WTC11 (cell line): ENCODE data around the gene MITD1.

Source experiments
- GABPB1 ChIP-seq: sonication (generic); formaldehyde crosslinking; IDR thresholded peaks from 2 replicates; pipeline ENCODE4 v1.8.1; 2023; ENCODE audit warnings: mild to moderate bottlenecking, missing genetic modification reagents
- JUN ChIP-seq: sonication (generic); formaldehyde crosslinking; IDR thresholded peaks from 2 replicates; pipeline ENCODE4 v1.8.0; 2023; ENCODE audit warnings: mild to moderate bottlenecking, missing genetic modification reagents
- NFYB ChIP-seq: sonication (generic); formaldehyde crosslinking; conservative IDR thresholded peaks from 2 replicates; pipeline ENCODE4 v1.8.0; 2022; ENCODE audit warnings: low read depth, missing genetic modification reagents
- TEAD4 ChIP-seq: sonication (generic); formaldehyde crosslinking; IDR thresholded peaks from 2 replicates; pipeline ENCODE4 v1.8.0; 2022; ENCODE audit warnings: mild to moderate bottlenecking, missing genetic modification reagents
- ZBTB21 ChIP-seq: sonication (generic); formaldehyde crosslinking; IDR thresholded peaks from 2 replicates; pipeline ENCODE4 v1.8.1; 2023; ENCODE audit warnings: mild to moderate bottlenecking, missing genetic modification reagents, borderline replicate concordance
- ZNF121 ChIP-seq: sonication (generic); formaldehyde crosslinking; IDR thresholded peaks from 2 replicates; pipeline ENCODE4 v1.8.0; 2023; ENCODE audit warnings: missing genetic modification reagents
- ZNF416 ChIP-seq: fragments of 250-450 bp; sonication (Bioruptor Pico); IDR thresholded peaks from 2 replicates; pipeline ENCODE4 v1.9.0; 2021; ENCODE audit warnings: mild to moderate bottlenecking, inconsistent platforms
- TF ChIP-seq, protein P1 (sequence below): sonication (generic); formaldehyde crosslinking; IDR thresholded peaks from 2 replicates; pipeline ENCODE4 v1.8.0; 2022; ENCODE audit warnings: mild to moderate bottlenecking, missing genetic modification reagents
- TF ChIP-seq, protein P2 (sequence below): fragments of 200-600 bp; IDR thresholded peaks from 2 replicates; pipeline ENCODE4 v1.8.0; 2022; ENCODE audit warnings: antibody characterized with exemption
- TF ChIP-seq, protein P3 (sequence below): sonication (generic); formaldehyde crosslinking; IDR thresholded peaks from 2 replicates; pipeline ENCODE4 v1.8.1; 2022; ENCODE audit warnings: low read depth, mild to moderate bottlenecking, moderate library complexity, missing genetic modification reagents, borderline replicate concordance
- TF ChIP-seq, protein P4 (sequence below): sonication (generic); formaldehyde crosslinking; IDR thresholded peaks from 2 replicates; pipeline ENCODE4 v1.8.0; 2022; ENCODE audit warnings: mild to moderate bottlenecking, missing genetic modification reagents

DNA sequence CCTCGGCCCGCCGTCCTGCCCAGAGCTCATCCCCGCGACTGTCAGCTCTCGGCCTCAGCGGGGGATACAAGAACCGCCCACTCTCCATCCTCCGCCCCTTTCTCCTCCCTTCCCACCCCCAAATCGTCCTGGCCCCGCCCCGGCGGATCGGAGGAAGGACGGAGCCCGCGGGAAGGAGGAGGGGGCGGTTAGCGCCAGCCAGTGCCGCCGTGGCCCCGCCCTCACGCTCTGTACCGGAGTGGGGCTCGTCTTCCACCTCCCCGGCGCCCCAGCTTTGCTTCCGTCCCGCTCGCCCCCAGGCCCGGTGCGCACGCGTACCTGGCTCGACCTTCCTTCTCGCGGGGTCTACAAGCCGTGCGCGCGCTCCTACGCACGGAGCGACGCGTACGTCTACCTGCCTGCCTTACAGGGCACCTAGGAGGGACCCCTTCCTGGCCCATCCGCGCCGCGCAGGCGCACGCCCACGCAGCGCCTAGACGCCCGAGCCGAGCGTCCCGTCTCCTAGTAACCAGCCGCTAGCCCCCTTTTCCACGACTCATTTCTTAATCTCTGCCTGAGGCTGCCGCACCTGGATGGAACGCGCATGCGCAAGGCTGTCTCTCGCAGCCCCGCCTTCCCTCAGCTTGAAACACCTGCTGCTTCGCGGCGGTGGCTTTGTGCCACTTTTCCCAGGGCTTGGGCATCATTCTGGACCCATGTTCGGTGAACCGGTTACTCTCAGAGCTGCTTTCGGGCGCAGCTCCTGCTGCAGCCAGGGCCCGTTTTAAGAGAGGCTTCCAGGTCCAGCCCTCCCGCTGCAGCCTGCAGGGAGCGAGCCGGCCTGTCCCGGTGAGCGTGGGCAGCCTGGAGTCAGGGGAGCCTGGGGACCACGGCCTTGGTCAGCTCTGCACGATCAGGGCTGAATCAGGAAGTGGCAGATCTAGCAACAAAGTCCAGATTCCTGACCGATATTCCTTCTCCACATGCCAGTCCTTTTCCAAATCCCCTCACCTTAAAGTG is 39.4 kb downstream of the MITD1 start, which contains the start of gene C2orf15:
- TF ChIP-seq JUN, result no peak
- TF ChIP-seq ZBTB21 (CRISPR knock-in tag), result peak; percentile 57; the same call in 1 of the 2 replicates
- TF ChIP-seq, protein P1, sequence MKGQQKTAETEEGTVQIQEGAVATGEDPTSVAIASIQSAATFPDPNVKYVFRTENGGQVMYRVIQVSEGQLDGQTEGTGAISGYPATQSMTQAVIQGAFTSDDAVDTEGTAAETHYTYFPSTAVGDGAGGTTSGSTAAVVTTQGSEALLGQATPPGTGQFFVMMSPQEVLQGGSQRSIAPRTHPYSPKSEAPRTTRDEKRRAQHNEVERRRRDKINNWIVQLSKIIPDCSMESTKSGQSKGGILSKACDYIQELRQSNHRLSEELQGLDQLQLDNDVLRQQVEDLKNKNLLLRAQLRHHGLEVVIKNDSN, result peak; percentile 18; the same call in 1 of the 2 replicates
- TF ChIP-seq, protein P2, sequence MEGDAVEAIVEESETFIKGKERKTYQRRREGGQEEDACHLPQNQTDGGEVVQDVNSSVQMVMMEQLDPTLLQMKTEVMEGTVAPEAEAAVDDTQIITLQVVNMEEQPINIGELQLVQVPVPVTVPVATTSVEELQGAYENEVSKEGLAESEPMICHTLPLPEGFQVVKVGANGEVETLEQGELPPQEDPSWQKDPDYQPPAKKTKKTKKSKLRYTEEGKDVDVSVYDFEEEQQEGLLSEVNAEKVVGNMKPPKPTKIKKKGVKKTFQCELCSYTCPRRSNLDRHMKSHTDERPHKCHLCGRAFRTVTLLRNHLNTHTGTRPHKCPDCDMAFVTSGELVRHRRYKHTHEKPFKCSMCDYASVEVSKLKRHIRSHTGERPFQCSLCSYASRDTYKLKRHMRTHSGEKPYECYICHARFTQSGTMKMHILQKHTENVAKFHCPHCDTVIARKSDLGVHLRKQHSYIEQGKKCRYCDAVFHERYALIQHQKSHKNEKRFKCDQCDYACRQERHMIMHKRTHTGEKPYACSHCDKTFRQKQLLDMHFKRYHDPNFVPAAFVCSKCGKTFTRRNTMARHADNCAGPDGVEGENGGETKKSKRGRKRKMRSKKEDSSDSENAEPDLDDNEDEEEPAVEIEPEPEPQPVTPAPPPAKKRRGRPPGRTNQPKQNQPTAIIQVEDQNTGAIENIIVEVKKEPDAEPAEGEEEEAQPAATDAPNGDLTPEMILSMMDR, result no peak
- TF ChIP-seq, protein P3, sequence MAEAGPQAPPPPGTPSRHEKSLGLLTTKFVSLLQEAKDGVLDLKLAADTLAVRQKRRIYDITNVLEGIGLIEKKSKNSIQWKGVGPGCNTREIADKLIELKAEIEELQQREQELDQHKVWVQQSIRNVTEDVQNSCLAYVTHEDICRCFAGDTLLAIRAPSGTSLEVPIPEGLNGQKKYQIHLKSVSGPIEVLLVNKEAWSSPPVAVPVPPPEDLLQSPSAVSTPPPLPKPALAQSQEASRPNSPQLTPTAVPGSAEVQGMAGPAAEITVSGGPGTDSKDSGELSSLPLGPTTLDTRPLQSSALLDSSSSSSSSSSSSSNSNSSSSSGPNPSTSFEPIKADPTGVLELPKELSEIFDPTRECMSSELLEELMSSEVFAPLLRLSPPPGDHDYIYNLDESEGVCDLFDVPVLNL (CRISPR knock-in tag), result peak; percentile 57; the same call in 1 of the 2 replicates
- TF ChIP-seq GABPB1 (CRISPR knock-in tag), result peak; percentile 32
- TF ChIP-seq, protein P4, sequence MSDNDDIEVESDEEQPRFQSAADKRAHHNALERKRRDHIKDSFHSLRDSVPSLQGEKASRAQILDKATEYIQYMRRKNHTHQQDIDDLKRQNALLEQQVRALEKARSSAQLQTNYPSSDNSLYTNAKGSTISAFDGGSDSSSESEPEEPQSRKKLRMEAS, result peak; percentile 63
- peak; percentile 49; the same call in 1 of the 2 replicates for TF ChIP-seq ZNF121 (CRISPR knock-in tag)
- TF ChIP-seq TEAD4 (CRISPR knock-in tag), result no peak
- no peak for TF ChIP-seq NFYB (CRISPR knock-in tag)
- no peak for TF ChIP-seq ZNF416 (CRISPR knock-in tag)
